IMR-90 (cell line): Measurements from ENCODE around the gene EBLN2. TPM values are rescaled to one million over a fixed set of nuclear protein-coding genes. Genes with fewer than 3 reads are reported as not detected.

Source experiments
- ATAC-seq: fragments of 200-7000 bp; cut with Tn5 transposase; 2 replicates; pipeline ENCODE4 v1.9.1; 2020; ENCODE audit warnings: low read depth, mild to moderate bottlenecking, moderate library complexity
- BruUV-seq: library from RNA; stranded (reverse); fragments of 400-500 nt; replicated peaks from 2 replicates; lab custom pipeline; 2021; lab: Mats Ljungman, UMichigan
- CTCF ChIA-PET: fragments of 300-600 bp; formaldehyde crosslinking; extraction: SDS; loops from one replicate; lab custom pipeline; 2021; ENCODE audit warnings: antibody characterized with exemption; lab: Yijun Ruan, JAX
- POLR2A ChIA-PET: fragments of 300-600 bp; sonication (Branson Sonifier 250); formaldehyde crosslinking; loops from one replicate; lab custom pipeline; 2022; ENCODE audit warnings: antibody characterized with exemption; ENCODE audit not compliant: unreplicated experiment; lab: Charles Lee
- DNase-seq: peaks from one replicate; pipeline ENCODE4 v3.0.0; 2013
- H2AFZ ChIP-seq: replicated peaks from 2 replicates; pipeline ENCODE3; 2013; ENCODE audit warnings: low read length, mild to moderate bottlenecking; ENCODE audit not compliant: poor library complexity
- H2AK5ac ChIP-seq: 2 replicates; pipeline ENCODE4 v1.6.1; 2013; ENCODE audit warnings: low read depth, low read length, inconsistent platforms
- H2AK9ac ChIP-seq: replicated peaks from 2 replicates; pipeline ENCODE3; 2013; ENCODE audit warnings: mild to moderate bottlenecking, low read depth, low read length, moderate library complexity; ENCODE audit not compliant: poor library complexity
- H2BK120ac ChIP-seq: 2 replicates; pipeline ENCODE4 v1.6.1; 2013; ENCODE audit warnings: low read depth, low read length, inconsistent platforms
- H2BK15ac ChIP-seq: 3 replicates; pipeline ENCODE4 v1.6.1; 2013; ENCODE audit warnings: low read depth, low read length, inconsistent platforms
- H2BK20ac ChIP-seq: 2 replicates; pipeline ENCODE4 v1.6.1; 2013; ENCODE audit warnings: low read depth, mild to moderate bottlenecking, inconsistent platforms, low read length, moderate library complexity
- H2BK5ac ChIP-seq: 2 replicates; pipeline ENCODE4 v1.6.1; 2013; ENCODE audit warnings: mild to moderate bottlenecking, low read depth, low read length, inconsistent platforms; ENCODE audit not compliant: poor library complexity, severe bottlenecking
- H3K14ac ChIP-seq: replicated peaks from 2 replicates; pipeline ENCODE4 v1.6.1; 2013; ENCODE audit warnings: low read depth, low read length, inconsistent platforms
- H3K18ac ChIP-seq: 2 replicates; pipeline ENCODE4 v1.6.1; 2013; ENCODE audit warnings: low read depth, low read length, control low read depth
- H3K23ac ChIP-seq: 2 replicates; pipeline ENCODE4 v1.6.1; 2013; ENCODE audit warnings: low read depth, low read length, inconsistent platforms
- H3K27ac ChIP-seq: 2 replicates; pipeline ENCODE4 v1.5.1; 2013; ENCODE audit warnings: mild to moderate bottlenecking, control low read depth, low read length; ENCODE audit not compliant: insufficient read depth
- H3K27me3 ChIP-seq: 2 replicates; pipeline ENCODE4 v1.6.1; 2013; ENCODE audit warnings: low read length; ENCODE audit not compliant: control insufficient read depth, insufficient read depth
- H3K36me3 ChIP-seq: 2 replicates; pipeline ENCODE4 v1.6.1; 2013; ENCODE audit warnings: low read length, mixed read lengths; ENCODE audit not compliant: control insufficient read depth, insufficient read depth
- H3K4ac ChIP-seq: 2 replicates; pipeline ENCODE4 v1.6.1; 2013; ENCODE audit warnings: low read depth, low read length, inconsistent platforms
- H3K4me1 ChIP-seq: 2 replicates; pipeline ENCODE4 v1.6.1; 2013; ENCODE audit warnings: low read length, mixed read lengths; ENCODE audit not compliant: control insufficient read depth, insufficient read depth
- H3K4me2 ChIP-seq: 2 replicates; pipeline ENCODE4 v1.6.1; 2013; ENCODE audit warnings: low read depth, mild to moderate bottlenecking, control low read depth, low read length, moderate library complexity
- H3K4me3 ChIP-seq: 2 replicates; pipeline ENCODE4 v1.5.1; 2013; ENCODE audit warnings: low read depth, mild to moderate bottlenecking, control low read depth, low read length, moderate library complexity; ENCODE audit not compliant: insufficient read depth
- H3K56ac ChIP-seq: 2 replicates; pipeline ENCODE4 v1.6.1; 2013; ENCODE audit warnings: low read length, inconsistent platforms; ENCODE audit not compliant: insufficient read depth; ENCODE audit errors: extremely low read depth
- H3K79me1 ChIP-seq, 2 experiments: 2 replicates each; pipeline ENCODE4 v1.6.1; 2013; ENCODE audit warnings: low read length in 2 of 2, inconsistent platforms in 1 of 2, low read depth in 1 of 2
- H3K9ac ChIP-seq: 2 replicates; pipeline ENCODE4 v1.6.1; 2013; ENCODE audit warnings: low read depth, low read length, control low read depth
- H3K9me1 ChIP-seq: 2 replicates; pipeline ENCODE4 v1.6.1; 2013; ENCODE audit warnings: low read length, inconsistent platforms; ENCODE audit not compliant: insufficient read depth
- H3K9me3 ChIP-seq: 2 replicates; pipeline ENCODE4 v1.6.1; 2013; ENCODE audit warnings: low read length; ENCODE audit not compliant: control insufficient read depth, insufficient read depth
- H4K20me1 ChIP-seq: 2 replicates; pipeline ENCODE4 v1.6.1; 2013; ENCODE audit warnings: low read length, inconsistent platforms; ENCODE audit not compliant: insufficient read depth
- H4K5ac ChIP-seq: 2 replicates; pipeline ENCODE4 v1.6.1; 2013; ENCODE audit warnings: mild to moderate bottlenecking, low read depth, low read length, control low read depth
- H4K8ac ChIP-seq, 2 experiments: 2 replicates each; pipeline ENCODE4 v1.6.1; 2013; ENCODE audit warnings: low read depth in 2 of 2, low read length in 2 of 2, control low read depth in 1 of 2, inconsistent platforms in 1 of 2
- H4K91ac ChIP-seq: 2 replicates; pipeline ENCODE4 v1.6.1; 2013; ENCODE audit warnings: low read depth, low read length, inconsistent platforms; ENCODE audit not compliant: insufficient read depth
- BHLHE40 ChIP-seq: fragments of 150-350 bp; IDR thresholded peaks from 2 replicates; pipeline ENCODE4 v1.6.1; 2016; ENCODE audit warnings: mild to moderate bottlenecking, low read depth, low read length
- CEBPB ChIP-seq: IDR thresholded peaks from 2 replicates; pipeline ENCODE4 v1.6.1; 2012; ENCODE audit warnings: low read depth, low read length, improper control_type of control experiment
- CTCF ChIP-seq: conservative IDR thresholded peaks from 2 replicates; pipeline ENCODE4 v1.5.1; 2012; ENCODE audit warnings: mild to moderate bottlenecking, low read depth, low read length, improper control_type of control experiment
- ELK1 ChIP-seq: fragments of 150-350 bp; IDR thresholded peaks from 2 replicates; pipeline ENCODE4 v1.6.1; 2016; ENCODE audit warnings: low read depth, mild to moderate bottlenecking, low read length, moderate library complexity, borderline replicate concordance
- FOS ChIP-seq: fragments of 150-350 bp; IDR thresholded peaks from 2 replicates; pipeline ENCODE4 v1.6.1; 2016; ENCODE audit warnings: low read depth, low read length
- MAFK ChIP-seq: IDR thresholded peaks from 2 replicates; pipeline ENCODE4 v1.6.1; 2012; ENCODE audit warnings: low read depth, low read length, improper control_type of control experiment
- POLR2A ChIP-seq: IDR thresholded peaks from 2 replicates; pipeline ENCODE4 v1.6.1; 2012; ENCODE audit warnings: mild to moderate bottlenecking, low read depth, low read length
- RCOR1 ChIP-seq: IDR thresholded peaks from 2 replicates; pipeline ENCODE4 v1.6.1; 2012; ENCODE audit warnings: mild to moderate bottlenecking, low read length, improper control_type of control experiment; ENCODE audit not compliant: insufficient replicate concordance
- RFX5 ChIP-seq: IDR thresholded peaks from 2 replicates; pipeline ENCODE4 v1.8.0; 2012; ENCODE audit warnings: low read depth, mild to moderate bottlenecking, low read length, moderate library complexity
- WGBS, 2 experiments: methylation state at CpG; one replicate each; pipeline versions ENCODE4 v1.1.5 to v1.1.7; 2013; ENCODE audit warnings: missing lambda C conversion rate in 2 of 2; ENCODE audit not compliant: insufficient read length in 1 of 2; ENCODE audit errors: extremely low coverage in 2 of 2; 5-methylcytosine and 5-hydroxymethylcytosine counted together
- dilution Hi-C: fragments of 300-500 bp; cut with HindIII; formaldehyde crosslinking; loops from one replicate; pipeline ENCODE4 v1.14.3; 2018; ENCODE audit warnings: low sequenced_read_pairs; ENCODE audit not compliant: unreplicated experiment
- in situ Hi-C: fragments of 300-500 bp; cut with MboI; formaldehyde crosslinking; loops from 3 replicates; pipeline ENCODE4 v1.14.3; 2019; ENCODE audit warnings: low sequenced_read_pairs, inconsistent platforms, mixed read lengths
- intact Hi-C: fragments of 100-400 bp; cut with micrococcal nuclease; formaldehyde crosslinking; loops from 2 replicates; pipeline ENCODE4 v1.10.0; 2022
- polyA plus RNA-seq, 3 experiments: library from polyadenylated mRNA; depleted of rRNA; stranded (reverse); fragments of >200 nt; gene quantifications; 2 replicates each; pipeline ENCODE4 v1.2.3, GENCODE V29; 2012; ENCODE audit warnings: low replicate concordance in 1 of 3
- total RNA-seq: library from RNA; depleted of rRNA; stranded (reverse); fragments of >200 nt; gene quantifications from 2 replicates; pipeline ENCODE4 v1.2.3, GENCODE V29; 2012

EBLN2 gene
- total and polyA plus RNA-seq, 2 of the 4 experiments (the other 2 are of a cell fraction) = 2.5 to 7.7 TPM

DNA sequence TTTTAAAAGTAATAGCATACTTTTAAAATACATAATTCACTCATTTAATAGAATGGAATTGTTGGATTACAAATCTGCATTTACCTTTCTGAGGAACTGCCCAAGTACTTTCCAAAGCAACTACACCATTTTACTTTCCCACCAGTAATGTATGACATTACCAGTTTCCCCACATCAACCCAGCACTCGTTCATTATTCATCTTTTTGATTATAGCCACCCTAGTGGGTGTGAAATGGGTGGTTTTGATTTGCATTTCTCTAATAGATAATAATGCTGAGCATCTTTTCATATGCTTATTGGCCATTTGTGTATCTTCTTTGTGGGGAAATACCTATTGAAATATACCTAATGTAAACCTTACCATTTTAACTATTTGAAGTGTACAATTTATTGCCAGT lies 18.0 kb upstream of the EBLN2 start:
- no peak overlapping the region for H3K27ac ChIP-seq
- H3K4me3 ChIP-seq = no peak overlapping the region
- H3K23ac ChIP-seq = no peak overlapping the region
- no peak overlapping the region for H2BK5ac ChIP-seq
- ATAC-seq (no peak), DNase-seq (no peak)
- H3K4me2 ChIP-seq = no peak overlapping the region
- dilution Hi-C loops = no loop called here
- peaks cover 5 to 60% of the 10 kb centered on the region in 2 experiments for H3K79me1 ChIP-seq
- H2BK120ac ChIP-seq = no peak overlapping the region
- H3K9ac ChIP-seq = no peak overlapping the region
- no CpG with 5 or more reads among the region's 1 CpG for WGBS, 2 experiments
- H3K9me1 ChIP-seq = peaks cover 3% of the 10 kb centered on the region
- H3K56ac ChIP-seq = no peak overlapping the region
- ChIA-PET POLR2A (no interaction called here), CTCF (no interaction called here)
- BruUV-seq = no TSS peak
- H2AK9ac ChIP-seq = no peak overlapping the region
- no peak overlapping the region for H4K91ac ChIP-seq
- intact Hi-C loops = no loop called here
- no peak overlapping the region for H2AFZ ChIP-seq
- H3K4me1 ChIP-seq = no peaks in the 10 kb centered on the region; the same call in none of the 2 replicates
- in situ Hi-C loops = no loop called here
- H2AK5ac ChIP-seq = no peak overlapping the region
- no peak overlapping the region for H2BK20ac ChIP-seq
- H3K27me3 ChIP-seq = no peaks in the 10 kb centered on the region
- H3K4ac ChIP-seq = no peak overlapping the region
- no peaks in the 10 kb centered on the region for H3K9me3 ChIP-seq
- H2BK15ac ChIP-seq = no peak overlapping the region
- peaks cover 84% of the 10 kb centered on the region for H4K20me1 ChIP-seq
- H4K5ac ChIP-seq = no peak overlapping the region
- H3K36me3 ChIP-seq = peaks cover 1% of the 10 kb centered on the region; the same call in 1 of the 2 replicates
- H3K14ac ChIP-seq = no peak overlapping the region
- no peak for TF ChIP-seq RFX5
- no peak for TF ChIP-seq ELK1
- no peak for TF ChIP-seq MAFK
- TF ChIP-seq CTCF = no peak
- TF ChIP-seq FOS = no peak
- TF ChIP-seq BHLHE40 = no peak
- no peak for TF ChIP-seq CEBPB
- TF ChIP-seq RCOR1 = no peak
- no peak for TF ChIP-seq POLR2A
- no peak overlapping the region for H3K18ac ChIP-seq
- no peak overlapping the region for H4K8ac ChIP-seq
